NCI-H2107 treated with DMSO at 0.1 percent for 48 hours (cell line): ENCODE data around the gene ARID1B.
A peak's percentile ranks its signal among the peaks of the same experiment; 100 is the strongest.

Experiments
- DNase-seq: peaks from one replicate; lab custom pipeline; 2025; ENCODE audit not compliant: unreplicated experiment; lab: John Stamatoyannopoulos, UW

The ARID1B gene

DNA sequence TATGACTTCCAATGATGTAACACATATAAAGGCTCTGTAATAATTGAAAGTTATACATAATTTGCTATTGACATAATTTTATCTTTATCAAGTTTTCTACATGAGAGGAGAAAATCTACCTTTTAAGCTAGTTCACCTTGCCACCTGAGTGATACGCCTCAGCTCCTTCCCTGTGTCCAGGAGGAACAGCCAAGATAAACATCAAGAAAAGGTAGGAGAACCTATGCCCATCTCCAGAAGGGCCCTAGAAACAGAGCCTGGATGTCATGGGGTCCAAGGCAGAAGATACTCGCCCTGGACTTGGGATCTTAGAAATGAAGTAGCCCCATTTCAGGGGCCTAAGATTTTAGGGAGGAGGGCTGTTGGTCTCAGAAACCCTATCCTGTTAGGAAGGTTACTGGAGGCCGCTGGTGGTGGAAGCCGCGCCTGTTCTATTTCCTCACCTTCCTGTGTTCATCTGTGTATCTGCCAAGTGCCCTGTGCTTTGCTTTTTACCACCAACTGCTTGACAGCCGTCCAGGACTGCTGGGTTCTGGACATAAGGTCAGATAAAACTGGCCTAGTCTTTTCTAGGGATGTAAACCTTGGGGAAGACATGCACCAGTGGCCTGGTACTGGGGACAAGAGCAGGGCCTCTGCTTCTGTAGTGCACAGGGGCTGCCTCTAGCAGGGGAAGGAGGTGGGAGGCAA lies 178.5 kb downstream of the ARID1B start:
- no peak for DNase-seq

- no peak for DNase-seq
Measured at GRCh38 chr6:156956286-156956685, 179.1 kb downstream of the ARID1B start.

- no peak for DNase-seq
Measured at GRCh38 chr6:156957931-156958547, 180.9 kb downstream of the ARID1B start.

DNA sequence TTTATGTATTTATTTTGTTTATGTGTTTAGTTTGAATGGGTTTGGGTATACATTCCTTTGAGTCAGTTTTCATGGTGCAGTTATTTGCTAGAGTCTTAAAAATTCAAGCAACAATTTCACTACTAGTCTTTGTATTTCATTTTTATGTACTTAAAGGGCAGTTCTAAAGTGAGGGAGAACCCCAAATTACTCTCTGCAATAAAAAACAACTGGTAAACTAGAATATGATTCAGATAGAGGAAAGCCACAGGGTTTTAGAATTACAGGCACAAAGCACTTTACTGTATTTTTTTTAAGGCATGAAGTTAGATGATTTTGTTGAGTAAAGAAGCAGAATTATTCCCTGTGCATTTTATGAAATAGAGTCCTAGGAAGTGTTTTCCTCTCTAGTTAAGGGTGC lies 183.3 kb downstream of the ARID1B start:
- DNase-seq = no peak

DNA sequence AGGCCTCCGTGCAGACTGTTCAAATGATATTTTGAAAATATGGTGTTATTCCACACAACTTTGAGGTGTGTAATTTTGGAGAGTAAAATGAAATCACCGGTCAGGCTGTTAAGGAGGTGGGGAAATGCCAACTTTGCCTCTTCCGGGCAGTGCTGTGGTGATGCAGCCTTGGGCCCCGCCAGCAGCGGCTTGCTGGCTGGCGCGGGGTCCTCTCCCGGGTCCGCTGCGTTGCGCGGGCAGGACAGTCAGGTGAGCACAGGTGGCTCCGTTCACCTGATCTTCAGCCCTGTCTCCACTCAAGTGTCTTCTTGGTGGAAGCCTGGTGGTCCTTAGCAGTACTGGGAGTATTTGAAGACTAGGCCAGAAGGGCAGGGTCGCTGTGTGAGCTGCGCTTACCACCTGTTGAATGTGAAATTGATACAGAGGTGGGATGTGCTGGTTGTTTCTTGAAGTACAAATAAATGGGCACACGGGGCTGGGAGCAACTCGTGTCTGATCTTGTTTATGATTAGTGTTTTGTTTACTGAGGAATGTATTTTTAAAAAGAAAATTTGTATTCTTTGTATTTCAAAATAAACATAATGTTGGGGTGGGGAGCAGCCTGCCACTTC lies 184.2 kb downstream of the ARID1B start:
- no peak for DNase-seq

- no peak for DNase-seq
Measured at GRCh38 chr6:156963712-156964700, 186.8 kb downstream of the ARID1B start.

GRCh38 chr6:156967852-156968251 lies 190.7 kb downstream of the ARID1B start:
- DNase-seq = no peak

GRCh38 chr6:156969233-156969632 lies 192.1 kb downstream of the ARID1B start:
- DNase-seq = no peak

DNA sequence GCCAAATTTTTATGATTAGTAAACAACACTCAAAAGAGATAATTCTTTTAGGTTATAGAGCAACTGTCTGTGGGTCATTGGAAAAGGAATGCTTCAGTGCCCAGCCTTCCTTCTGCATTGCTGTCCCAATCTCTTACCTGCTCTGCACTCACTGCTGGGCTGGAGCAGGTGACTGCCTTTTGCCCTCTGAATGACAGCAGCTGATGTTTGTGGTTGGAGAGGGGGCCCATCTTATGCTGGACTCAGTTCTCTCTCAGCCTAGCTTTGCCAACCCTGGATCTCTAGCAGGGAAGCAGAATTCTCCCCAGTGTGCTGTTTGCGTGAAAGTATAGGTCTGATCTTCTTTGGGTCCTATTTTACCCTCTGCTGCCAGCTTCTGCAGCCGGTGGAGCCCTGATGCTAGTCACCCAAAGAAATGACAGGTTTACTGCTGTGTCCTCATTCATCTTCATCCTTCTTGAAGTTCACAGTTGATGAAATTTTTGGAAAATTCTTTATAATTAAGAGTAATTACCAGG lies 193.5 kb downstream of the ARID1B start:
- DNase-seq = no peak

- DNase-seq = no peak
Measured at GRCh38 chr6:156971153-156971885, 194.1 kb downstream of the ARID1B start.

GRCh38 chr6:156972145-156972544 lies 195.0 kb downstream of the ARID1B start:
- no peak for DNase-seq

DNA sequence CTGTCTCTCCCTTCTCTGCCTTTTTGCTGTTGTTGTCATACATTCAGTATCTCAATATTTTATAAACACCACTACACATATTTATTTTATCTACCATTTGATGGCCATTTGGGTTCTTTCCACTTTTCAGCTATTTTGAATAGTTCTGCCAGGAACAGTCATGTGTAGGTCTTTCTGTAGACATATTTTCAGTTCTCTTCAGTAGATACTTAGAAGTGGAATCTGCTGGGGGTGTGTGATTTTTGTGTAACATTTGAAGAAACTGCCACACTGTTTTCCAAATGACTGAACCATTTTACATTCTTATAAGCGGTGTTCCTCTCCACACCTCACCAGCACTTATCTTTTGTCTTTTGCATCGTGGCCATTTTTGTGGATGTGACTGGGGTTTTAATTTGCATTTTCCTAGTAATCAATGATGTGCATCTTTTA lies 197.7 kb downstream of the ARID1B start:
- DNase-seq = no peak

DNA sequence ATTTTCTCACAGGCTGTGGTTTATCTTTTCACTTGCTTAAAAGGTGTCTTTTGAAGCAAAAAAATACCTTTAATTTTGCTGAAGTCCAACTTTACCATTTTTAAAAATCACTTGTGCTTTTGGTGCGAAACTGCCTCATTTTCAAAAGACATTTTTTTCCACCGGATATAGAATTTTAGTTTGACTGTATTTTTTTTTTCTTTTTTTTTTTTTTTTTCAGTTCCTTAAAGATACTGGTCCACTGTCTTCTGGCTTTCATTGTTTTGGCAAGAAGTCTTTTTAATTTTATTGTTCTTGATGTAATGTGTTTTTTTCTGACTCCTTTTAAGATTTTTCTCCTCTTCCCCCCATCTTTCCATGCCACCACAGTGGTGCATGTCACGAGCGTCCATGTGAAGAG lies 198.2 kb downstream of the ARID1B start:
- no peak for DNase-seq

DNA sequence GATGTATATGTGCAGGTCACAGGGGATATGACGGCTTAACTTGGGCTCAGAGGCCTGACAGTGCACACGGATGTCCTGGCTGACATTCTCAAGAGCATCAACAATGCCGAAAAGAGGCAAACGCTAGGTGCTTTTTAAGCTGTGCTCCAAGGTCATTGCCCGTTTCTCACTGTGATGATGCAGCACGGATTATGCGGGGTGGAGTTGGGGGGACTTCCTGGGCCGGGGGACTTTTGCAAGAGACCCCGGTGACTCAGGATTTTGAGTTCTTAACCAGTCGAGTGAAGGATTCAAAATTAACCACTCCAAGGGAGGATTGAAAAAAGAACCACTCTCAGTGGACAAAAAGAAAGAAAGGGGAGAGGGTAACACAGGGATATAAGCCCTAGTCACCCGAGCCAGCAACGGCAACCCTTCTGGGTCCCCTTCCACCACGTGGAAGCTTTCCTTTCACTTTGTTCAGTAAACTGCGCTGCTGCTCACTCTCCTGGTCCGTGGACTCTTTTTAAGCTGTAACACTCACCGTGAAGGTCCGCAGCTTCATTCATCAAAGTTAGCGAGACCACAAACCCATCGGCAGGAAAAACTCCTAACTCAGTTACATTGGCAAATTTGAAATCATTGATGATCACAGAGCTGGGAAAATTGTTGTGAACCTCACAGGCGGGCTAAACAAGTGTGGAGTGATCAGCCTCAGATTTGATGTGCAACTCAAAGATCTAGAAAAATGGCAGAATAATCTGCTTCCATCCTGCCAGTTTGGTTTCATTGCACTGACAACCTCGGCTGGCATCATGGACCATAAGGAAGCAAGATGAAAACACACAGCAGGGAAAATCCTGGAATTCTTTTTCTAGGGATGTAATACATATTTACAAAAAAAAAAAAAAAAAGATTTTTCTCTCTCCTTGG lies 199.3 kb downstream of the ARID1B start:
- peak; percentile 69 for DNase-seq

DNA sequence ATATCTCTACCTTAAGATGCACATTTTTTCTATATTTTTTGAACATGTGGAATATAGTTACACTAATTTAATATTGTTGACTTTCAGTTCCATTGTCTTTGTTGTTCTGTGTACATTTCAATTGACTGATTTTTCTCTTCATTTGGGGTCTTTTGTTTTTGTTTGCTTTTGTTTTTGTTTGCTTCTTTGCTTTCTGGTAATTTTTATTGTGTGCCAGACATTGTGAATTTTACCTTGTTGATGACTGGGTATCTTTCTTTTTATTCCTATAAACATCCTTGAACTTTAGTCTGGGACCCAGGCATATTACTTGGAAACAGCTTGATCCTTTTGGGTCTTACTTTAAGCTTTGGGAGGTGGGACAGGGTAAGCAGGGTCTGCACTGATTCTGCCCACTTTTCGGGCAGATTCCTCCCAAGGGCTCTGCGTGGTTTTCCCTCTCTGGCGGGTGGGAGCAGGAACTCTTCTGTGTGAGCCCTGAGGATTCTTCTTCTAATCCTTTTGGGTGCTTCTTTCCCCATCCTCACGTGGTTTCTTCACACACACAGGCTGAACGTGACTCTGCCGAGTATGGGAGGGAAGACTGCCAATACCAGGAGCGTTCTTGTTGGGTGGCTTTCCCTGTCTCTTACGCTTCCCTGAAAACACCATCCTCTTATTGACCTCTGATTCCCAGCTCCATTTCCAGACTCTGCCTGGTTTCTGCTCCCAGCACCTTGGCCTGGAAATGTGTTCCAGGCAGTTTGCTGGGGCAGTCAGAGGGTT lies 200.5 kb downstream of the ARID1B start:
- DNase-seq = peak; percentile 71

- DNase-seq = no peak
Measured at GRCh38 chr6:156978948-156979347, 201.8 kb downstream of the ARID1B start.

- peak; percentile 87 for DNase-seq
Measured at GRCh38 chr6:156980515-156980914, 203.3 kb downstream of the ARID1B start.

DNA sequence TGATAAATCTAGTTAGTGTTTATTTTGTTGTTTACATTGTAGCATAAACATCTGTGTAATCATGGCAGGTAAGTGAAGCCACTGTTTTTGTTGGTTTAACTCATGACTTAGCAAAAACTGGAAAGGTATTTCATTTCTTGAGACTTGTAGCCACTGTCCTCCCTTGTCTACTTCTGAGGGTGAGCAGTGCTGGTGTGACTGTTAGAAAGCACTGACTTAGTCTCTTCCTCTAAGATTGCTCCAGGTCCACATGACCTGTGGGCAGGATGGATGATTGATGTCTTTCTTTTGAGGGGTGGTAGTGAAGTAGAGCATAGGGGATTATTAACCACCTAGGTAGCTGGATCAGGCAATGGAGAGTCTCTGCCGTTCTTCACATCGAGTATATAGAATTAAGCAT lies 203.8 kb downstream of the ARID1B start:
- DNase-seq = no peak

DNA sequence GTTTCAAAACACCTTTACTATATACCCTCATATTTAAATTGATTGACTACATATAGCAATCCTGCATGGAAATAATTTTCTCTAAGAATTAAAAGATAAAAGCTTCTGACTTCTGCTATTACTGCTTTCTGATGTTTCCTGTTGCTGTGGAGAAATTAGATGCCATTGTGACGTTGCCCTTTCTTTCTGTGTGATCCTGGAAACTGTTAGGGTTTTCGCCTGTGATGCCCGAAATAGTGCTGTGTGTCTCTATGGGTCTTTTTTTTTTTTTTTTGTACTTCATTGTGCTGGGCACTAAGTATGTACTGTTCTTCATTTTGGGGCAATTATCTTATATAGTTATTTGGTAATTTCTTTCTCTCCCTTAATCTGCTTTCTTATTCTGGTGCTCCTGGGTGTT lies 205.0 kb downstream of the ARID1B start:
- no peak for DNase-seq
